GM21825 (cell line): ENCODE results near the gene KIF3B.
A peak's percentile ranks its signal among the peaks of the same experiment; 100 is the strongest.
"Not testable (repeated sequence)": the region's sequence is repeated elsewhere in the genome, so short reads cannot be mapped to it uniquely, and the experiment has no call there.

Experiments used
- ATAC-seq: cut with Tn5 transposase; IDR thresholded peaks from one replicate; pipeline ENCODE4 v1.9.1; 2021; ENCODE audit warnings: mild to moderate bottlenecking, moderate library complexity; ENCODE audit not compliant: unreplicated experiment

Gene KIF3B

DNA sequence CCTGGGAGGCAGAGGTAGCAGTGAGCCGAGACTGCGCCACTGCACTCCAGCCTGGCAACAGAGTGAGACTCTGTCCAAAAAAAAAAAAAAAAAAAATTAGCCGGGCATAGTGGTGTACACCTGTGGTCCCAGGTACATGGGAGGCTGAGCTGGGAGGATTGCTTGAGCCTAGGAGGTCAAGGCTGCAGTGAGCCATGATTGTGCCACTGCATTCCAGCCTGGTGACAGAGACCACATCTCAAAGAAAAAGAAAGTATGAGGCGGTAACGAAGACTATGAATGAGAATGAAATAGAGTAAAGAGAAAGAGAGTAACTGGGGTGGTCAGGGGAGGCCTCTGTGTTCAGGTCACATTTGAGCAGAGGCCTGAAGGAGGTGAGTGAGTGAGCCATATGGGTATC lies 31.2 kb upstream of the KIF3B start:
- ATAC-seq, result not testable (repeated sequence)

DNA sequence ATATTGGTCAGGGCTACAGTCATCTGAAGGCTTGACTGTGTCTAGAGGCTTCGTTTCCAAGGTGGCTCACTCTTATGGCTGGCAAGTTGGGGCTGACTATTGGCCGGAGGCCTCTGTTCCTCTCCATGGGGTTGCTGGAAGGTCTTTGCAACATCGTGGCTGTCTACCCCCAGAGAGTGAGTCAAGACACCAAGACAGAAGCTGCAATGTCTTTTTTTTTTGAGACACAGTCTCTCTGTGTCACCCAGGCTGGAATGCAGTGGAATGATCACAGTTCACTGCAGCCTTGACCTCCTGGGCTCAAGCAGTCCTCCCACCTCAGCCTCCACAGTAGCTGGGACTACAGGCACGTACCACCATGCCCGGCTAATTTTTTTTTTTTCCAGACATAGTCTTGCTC lies 29.4 kb upstream of the KIF3B start:
- no peak for ATAC-seq

DNA sequence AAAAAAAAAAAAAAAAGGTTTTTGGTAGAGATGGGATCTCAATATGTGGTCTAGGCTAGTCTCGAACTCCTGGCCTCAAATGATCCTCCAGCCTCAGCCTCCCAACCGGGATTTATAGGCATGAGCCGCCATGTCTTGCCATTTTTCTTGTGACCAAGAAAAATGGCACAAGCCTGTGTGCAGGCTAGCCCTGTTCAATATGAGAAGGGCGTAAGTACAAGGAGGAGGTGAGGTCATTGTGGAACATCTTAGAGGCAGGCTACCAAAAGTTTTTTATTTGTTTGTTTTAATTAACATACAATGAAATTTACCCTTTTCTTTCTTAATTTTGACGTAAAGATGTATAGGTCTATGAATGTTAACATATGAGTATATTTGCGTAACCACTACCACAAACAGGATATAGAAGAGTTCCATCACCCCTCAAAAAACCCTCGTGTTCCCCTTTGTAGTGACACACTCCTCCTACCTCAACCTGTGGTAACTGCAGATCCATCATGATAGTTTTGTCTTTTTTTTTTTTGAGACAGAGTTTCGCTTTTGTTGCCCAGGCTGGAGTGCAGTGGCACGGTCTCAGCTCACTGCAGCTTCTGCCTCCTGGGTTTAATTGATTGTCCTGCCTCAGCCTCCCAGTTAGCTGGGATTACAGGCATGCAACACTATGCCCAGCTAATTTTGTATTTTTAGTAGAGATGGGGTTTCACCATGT lies 28.3 kb upstream of the KIF3B start:
- no peak for ATAC-seq

DNA sequence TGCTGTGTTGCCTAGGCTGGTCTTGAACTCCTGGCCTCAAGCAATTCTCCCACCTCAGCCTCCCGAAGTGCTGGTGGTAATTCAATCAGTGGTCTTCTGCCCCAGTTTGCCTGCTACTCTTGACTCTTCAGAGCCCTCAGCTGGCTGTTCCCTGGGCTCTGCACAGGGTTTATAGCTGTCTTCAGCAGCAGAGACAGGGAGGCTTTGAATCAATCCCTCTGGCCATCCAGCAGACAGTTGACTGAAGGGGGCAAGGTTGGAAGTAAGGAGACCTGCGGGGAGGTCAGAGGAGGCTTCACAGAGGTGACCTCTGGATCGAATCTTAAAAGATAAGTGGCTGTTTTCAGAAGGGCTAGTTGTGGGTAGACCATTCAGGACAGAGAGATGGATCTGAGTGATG lies 26.0 kb upstream of the KIF3B start:
- no peak for ATAC-seq

DNA sequence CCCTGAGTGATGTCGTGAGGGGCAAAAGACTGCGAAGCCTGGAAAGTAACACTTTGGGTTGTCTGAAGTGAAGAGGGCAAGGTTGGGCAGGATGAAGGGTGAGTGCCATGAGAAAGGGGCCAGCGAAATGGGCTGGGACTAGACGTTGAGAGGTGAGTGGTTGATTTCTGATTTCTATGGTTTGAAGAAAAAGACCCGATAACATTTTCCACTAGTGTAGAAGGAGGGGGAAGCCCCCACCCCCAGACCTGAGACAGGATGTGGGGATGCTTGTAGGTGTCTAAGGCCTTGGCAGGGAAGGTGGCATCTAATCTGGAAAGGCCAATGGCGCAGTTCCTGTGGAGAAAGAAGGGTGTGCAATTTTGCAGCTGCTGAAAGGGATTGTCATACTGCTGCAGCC lies 25.3 kb upstream of the KIF3B start:
- no peak for ATAC-seq

DNA sequence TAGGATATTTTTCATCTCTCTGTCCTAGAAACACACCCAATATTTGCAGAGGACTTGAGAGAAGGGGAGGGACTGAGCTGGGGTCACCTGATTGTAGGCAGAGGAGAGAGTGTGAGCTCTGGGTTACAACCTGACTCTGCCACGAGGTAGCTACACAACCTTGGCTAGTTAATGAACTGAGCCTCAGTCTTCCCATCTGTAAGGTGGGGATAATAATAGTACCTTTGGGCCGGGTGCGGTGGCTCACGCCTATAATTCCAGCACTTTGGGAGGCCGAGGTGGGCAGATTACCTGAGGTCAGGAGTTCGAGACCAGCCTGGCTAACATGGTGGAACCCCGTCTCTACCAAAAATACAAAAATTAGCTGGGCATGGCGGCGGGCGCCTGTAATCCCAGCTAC lies 16.5 kb upstream of the KIF3B start:
- not testable (repeated sequence) for ATAC-seq

DNA sequence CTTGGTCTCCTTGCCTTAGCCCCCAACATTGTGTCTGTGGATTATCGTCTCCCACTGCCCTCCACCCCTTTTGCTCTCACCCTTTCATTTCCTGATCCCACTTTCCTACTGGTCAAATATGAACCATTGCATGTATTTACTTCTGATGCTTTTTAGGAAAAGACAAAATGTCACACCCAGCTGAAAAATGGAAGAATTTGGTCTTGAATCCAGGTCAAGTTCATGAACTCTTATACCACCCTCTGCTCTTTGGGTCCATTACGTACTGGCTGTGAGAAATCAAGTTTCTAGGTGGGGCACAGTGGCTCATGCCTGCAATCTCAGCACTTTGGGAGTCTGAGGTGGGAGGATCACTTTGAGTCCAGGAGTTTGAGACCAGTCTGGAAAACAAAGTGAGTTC lies 15.8 kb upstream of the KIF3B start:
- no peak for ATAC-seq

DNA sequence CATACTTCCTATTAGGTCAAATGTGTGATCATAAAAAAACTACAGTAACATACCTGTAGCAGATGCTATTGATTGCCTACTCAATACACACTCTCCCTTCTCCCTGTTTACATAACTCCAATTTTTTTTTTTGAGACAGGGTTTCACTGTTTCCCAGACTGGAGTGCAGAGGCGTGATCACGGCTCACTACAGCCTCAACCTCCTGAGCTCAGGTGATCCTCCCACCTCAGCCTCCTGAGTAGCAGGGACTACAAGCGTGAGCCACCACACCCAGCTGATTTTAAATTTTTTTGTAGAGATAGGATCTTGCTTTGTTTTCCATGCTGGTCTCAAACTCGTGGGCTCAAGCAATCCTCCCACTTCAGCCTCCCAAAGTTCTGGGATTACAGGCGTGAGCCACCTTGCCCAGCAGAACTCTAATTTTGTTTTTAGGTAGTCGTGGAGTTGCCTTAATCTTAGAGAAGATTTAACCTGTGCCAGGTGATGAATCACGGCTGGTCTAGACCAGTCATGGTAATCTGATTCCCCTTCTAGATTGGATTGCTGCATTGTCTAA lies 14.0 kb upstream of the KIF3B start:
- no peak for ATAC-seq

DNA sequence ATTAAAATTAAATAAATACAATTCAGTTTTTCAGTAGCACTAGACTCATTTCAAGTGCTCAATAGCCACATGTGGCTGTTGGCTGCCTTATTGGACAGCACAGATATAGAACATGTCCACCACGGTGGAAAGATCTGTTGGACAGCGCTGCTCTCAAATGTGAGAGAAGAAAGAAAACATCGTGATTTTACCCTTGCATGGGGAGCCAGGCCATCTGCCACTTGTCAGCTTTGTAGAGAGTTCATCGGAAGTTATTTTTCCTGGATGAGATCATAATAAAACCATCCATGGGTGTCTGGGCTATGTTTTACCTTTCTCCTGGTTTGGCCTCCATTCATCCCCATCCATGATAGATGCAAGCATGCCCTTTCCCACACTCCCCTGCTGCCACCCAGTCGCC lies 5.8 kb upstream of the KIF3B start:
- no peak for ATAC-seq

DNA sequence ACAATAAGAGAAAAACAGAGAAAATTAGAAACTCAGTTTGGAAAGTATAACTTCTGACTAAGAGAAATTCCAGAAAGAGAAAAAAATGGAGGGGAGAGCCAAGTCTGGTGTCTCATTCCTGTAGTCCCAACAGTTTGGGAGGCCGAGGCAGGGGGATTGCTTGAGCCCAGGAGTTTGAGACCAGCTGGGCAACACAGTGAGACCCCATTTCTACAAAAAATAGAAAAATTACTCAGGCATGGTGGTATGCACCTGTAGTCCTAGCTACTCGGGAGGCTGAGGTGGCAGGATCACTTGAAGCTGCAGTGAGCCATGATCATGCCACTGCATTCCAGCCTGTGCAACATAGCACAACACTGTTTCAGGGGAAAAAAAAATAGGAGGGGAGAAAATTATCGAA lies 3.1 kb upstream of the KIF3B start:
- ATAC-seq, result no peak

DNA sequence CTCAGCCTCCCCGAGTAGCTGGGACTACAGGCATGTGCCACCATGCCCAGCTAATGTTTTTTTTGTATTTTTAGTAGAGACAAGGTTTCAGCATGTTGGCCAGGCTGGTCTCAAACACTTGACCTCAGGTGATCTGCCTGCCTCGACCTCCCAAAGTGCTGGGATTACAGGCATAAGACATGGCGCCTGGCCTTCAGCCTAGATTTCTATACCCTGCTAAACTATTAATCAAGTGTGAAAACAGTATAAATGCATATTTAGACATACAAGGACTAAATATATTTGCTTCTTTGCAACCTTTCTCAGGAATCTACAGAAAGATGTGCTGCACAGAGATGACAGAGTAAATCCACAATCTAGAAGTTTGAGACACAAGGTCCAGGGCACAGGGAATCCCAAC lies 2.3 kb upstream of the KIF3B start:
- ATAC-seq, result not testable (repeated sequence)

DNA sequence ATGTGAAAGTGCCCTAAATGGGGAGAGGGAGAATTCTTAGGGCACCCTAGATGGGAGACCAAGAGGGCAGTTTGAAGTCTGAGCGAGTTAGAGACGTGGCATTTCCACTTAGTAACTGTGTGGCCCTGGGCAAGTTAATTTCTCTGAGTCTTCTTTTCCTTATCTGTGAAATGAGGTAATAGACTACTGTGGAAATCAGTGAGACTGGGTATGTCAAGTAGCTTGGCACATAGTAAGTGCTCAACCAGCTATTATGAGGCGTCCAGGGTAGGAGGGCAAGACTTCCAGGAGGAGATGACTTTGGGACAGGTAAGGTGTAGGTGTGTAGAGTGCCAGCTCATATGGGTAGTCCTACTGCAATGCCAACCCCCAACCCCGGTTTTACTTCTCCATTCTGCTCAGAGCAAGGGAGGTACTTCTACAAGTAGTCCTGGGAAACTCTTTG lies 770 bp downstream of the KIF3B start:
- peak; percentile 51 for ATAC-seq

DNA sequence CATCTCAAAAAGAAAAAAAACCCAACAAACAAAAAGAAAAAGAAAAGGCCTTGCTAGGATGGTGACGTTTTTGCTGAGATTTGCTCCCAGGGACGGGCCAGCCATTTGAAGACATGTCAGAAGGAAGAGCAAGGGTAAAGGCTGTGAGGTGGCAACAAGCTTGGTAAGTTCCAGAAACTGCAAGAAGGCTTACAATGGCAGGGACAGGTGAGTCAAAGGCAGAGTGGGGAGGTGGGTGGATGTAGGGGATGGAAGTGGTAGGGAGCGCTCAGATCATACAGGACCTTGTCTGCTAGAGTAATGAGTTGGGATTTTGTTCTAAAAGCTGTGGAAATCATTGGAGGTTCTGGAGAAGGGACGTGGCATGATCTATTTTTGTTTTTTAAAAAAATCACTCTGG lies 4.3 kb downstream of the KIF3B start:
- ATAC-seq, result no peak

DNA sequence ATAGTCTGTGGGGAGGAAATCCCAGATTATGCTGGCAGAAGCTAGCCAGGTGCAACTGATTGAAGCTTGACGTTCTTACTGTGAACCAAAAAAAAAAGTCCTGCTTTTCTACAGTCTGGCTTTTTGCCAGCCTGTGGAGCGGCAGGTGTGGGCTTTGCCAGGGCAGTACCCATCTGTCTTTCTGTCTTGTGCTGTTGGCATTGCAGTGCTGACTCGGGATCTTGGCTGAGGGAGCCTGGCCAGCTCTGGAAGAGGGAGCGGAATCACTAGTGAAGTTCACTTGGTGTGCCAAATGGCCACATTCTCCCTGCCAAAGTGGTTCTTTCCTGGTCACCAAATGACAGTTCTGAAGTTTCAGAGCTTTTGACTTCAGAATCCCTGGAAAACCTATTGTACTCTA lies 5.0 kb downstream of the KIF3B start:
- no peak for ATAC-seq

DNA sequence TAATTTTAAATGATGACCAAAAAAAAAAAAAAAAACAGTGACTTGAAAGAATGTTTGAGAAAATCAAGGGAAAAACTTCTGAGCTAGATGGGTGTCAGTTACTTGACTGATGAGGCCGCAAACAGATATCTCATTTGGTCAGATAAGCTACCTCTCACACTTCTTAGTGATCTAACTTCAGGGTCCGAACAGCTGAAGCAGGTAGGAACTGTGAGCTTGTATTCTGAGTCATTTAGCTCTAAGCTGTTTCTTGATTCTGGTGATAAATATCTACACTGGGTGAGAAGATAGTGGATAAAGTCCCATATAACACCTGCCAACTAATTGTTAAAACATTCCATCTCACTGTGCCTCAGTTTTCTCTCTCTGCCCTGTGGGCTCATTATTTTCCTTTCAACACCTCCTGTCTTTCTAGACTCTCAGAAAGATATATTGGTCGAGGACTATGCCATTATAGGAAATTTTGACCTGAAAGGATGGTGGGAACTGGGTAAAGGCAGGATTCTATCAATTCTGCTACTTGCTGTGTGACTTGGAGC lies 7.7 kb downstream of the KIF3B start:
- no peak for ATAC-seq

DNA sequence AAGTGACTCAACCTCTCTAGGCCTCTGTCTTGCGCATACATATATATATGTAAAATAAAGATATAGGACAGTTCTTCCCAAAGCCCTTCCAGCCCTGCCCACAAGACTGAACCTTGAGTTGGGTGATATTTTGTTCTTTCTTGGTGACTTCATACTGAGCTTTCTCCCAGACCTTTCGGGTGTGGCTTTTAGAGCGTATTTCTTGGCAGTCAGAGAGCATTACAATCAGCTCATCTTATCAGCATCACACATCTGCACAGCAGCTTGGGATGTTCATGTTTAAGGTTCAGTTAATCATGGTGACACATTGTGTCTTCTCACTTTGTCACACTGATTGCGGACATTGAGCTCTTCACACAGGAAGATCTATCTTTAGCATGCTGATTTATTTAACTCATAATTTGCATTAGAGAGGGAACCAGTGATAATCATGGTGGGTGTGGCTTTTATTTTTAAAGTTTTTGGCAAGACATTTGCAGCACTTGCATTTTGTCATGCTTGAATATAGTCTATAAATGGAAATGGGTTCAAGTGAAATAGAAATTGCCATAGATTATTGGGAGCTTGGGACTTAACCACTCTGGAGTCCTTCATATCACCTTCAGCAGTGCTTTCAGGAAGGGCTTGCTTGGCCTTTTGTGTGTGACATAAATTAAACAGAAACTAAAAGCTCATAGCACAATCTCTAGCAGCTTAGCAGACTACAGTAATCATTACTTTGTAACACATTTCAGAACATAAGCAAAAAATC lies 8.3 kb downstream of the KIF3B start:
- peak; percentile 69 for ATAC-seq

DNA sequence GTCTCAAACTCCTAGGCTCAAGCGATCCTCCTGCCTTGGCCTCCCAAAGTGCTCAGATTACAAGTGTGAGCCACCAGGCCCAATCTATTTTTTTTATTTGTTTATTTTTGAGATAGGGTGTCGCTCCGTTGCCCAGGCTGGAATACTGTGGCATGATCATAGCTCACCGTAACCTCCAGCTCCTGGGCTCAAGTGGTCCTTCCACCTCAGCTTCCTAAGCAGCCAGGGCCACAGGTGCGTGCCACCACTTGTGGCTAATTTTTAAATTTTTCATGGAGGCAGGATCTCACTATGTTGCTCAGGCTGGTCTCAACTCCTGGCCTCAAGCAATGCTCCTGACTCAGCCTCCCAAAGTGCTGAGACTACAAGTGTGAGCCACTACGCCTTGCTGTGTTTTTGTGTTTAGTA lies 9.8 kb downstream of the KIF3B start:
- no peak for ATAC-seq

DNA sequence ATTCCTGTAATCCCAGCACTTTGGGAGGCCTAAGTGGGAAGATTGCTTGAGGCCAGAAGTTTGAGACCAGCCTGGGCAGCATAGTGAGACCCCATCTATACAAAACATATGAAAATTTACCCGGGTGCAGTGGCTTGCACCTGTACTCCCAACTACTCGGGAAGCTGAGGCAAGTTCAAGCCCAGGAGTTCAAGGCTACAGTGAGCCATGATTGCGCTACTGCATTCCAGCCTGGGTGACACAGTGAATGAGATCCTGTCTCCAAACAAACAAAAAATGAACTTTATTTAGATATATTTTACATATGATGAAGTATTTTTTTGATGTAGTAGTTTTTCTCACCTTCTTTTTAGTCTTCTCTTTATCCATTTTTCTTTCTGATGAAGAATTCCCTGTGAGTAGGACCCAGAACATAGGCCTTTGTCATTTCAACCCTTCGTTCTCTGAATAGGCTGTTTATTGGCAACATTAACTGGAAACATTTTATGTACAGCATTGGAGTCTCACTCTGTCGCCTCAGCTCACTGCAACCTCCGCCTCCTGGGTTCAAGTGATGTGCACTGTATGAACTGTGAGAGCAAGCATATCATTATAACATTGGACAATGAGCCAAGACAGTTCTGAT lies 10.9 kb downstream of the KIF3B start:
- no peak for ATAC-seq

DNA sequence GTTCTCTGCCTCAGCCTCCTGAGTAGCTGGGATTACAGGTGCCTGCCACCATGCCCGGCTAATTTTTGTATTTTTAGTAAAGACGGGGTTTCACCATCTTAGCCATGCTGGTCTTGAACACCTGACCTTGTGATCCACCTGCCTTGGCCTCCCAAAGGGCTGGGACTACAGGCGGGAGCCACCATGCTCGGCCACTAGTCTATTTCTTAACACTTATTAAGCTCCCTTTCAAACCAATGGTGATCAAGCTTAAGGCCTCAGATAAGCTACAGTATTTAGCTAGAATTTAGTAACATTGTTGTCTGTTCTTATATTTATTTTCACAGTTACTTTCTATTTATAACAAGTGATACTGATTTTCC lies 11.8 kb downstream of the KIF3B start:
- ATAC-seq, result not testable (repeated sequence)

DNA sequence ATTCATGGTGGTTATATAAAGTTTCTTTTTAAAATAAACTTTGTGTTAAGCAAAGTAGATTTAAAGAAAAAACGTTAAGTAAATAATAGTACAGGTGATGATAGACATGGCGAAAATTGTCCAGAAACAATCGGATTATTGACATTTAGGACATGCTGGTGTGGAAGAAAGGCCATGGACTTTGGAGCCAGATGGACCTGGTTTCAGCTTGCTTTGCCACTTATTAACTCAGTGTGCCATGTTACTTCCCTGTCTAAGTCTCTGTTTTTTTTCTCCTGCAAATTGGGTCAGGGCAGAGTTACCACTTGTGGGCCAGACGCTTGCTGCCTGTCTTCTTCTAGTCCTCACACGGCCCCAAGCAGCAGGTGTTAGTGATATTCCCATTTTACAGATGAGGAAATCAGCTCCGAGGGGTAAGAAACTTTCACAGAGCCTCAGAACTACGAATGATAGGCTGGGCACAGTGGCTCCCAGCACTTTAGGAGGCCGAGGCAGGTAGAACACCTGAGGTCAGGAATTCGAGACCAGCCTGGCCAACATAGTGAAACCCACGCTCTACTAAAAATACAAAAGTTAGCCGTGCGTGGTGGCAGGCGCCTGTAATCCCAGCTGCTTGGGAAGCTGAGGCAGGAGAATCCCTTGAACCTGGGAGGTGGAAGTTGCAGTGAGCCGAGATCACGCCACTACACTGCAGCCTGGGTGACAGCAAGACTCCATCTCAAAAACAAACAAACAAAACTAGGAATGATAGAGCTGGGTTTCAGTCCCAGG lies 12.4 kb downstream of the KIF3B start:
- ATAC-seq, result no peak

DNA sequence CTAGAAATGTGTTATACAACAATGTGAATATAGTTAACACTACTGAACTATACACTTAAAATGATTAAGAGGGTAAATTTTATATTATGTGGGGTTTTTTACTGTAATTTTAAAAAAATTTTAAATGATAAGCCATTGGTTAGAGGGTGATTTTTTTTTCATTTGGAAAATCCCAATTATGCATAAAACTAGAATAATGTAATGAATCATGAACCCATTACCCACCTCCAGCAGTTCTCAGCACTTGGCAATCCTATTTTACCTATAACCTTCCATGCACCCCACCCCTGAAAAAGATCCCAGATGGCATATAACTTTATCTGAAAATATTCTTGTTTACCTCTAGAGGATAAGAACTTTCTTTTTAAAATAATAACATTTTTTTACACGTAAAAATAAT lies 13.7 kb downstream of the KIF3B start:
- ATAC-seq, result no peak
